Esophagus muscularis mucosa (tissue), 3 donors: ENCODE results near the gene GP2.

Experiments used
- POLR2AphosphoS5 ChIP-seq, 2 donors: sonication (generic); formaldehyde crosslinking; IDR thresholded peaks; one replicate each; pipeline ENCODE4 v1.6.1; 2017; ENCODE audit warnings: antibody characterized with exemption in 2 of 2
- TF ChIP-seq, protein P1 (sequence below), 3 experiments: fragments of 200-600 bp in 2 of 3; fragments of 450-650 bp in 1 of 3; sonication (generic) in 2 of 3; IDR thresholded peaks; one replicate each; pipeline ENCODE4 v1.5.1; 2017 to 2019; ENCODE audit warnings: antibody characterized with exemption in 3 of 3, mild to moderate bottlenecking in 2 of 3, moderate library complexity in 1 of 3

GRCh38 chr16:20307240-20307671 is 20.1 kb downstream of the GP2 start:
- TF ChIP-seq, protein P1, sequence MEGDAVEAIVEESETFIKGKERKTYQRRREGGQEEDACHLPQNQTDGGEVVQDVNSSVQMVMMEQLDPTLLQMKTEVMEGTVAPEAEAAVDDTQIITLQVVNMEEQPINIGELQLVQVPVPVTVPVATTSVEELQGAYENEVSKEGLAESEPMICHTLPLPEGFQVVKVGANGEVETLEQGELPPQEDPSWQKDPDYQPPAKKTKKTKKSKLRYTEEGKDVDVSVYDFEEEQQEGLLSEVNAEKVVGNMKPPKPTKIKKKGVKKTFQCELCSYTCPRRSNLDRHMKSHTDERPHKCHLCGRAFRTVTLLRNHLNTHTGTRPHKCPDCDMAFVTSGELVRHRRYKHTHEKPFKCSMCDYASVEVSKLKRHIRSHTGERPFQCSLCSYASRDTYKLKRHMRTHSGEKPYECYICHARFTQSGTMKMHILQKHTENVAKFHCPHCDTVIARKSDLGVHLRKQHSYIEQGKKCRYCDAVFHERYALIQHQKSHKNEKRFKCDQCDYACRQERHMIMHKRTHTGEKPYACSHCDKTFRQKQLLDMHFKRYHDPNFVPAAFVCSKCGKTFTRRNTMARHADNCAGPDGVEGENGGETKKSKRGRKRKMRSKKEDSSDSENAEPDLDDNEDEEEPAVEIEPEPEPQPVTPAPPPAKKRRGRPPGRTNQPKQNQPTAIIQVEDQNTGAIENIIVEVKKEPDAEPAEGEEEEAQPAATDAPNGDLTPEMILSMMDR (IDR thresholded peaks at IDR 0.05) = no peak
- TF ChIP-seq POLR2AphosphoS5 (IDR thresholded peaks at IDR 0.05) = no peak
